Measurements from ENCODE around the gene SHB. TPM values are rescaled to one million over a fixed set of nuclear protein-coding genes. Genes with fewer than 3 reads are reported as not detected.

Gene SHB
- total RNA-seq, 1 experiment from 2014 or later = 28.7 TPM

DNA sequence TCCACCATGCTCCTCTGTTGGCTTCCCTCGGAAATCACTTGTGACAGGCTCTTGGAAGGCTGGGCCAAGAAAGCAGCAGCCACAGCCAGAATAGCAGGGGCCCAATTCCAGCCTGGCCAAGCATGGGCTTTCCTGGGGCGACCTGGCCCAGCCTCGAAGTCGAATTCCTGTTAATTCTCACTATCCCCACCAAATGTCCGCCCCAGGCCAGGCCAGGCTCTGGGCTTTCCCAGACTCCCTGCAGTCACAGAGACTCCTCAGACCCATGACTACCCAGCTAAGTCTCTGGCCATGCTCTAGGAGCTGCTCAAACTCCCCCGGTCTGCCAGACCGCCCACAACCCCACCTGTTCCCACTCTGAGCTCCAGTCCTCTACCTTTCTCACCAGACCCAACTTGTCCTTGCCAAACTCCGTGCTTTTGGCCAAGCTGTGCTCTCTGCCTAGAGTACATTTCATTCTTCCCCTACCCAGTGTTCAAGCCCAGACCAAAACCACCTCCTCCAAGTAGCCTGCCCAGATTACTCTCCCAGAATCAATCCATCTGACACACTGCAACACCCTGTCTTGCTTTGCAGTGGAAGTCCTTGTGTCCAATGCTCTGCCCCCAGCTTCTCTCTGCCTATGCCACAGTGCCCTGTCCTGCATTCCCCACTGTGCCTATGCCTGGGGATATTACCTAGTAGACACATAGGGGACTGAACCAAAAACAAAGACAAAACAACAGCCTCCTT is 26.2 kb downstream of the SHB start:
- ChIA-PET CTCF (no interaction called here), RAD21 (ENCODE audit: low non-redundant PET in 1 of 2, low total read pairs in 2 of 2, uncharacterized antibody in 2 of 2, unreplicated experiment in 2 of 2) (no interaction called here), POLR2A (no interaction called here)
- Histone ChIP-seq H3K9me2 (ENCODE audit: insufficient read depth) (no peaks in the 10 kb centered on the region), H3K9ac (ENCODE audit: low read length) (no peak overlapping the region), H4K20me1 (ENCODE audit: insufficient read depth) (no peaks in the 10 kb centered on the region; the same call in 1 of the 2 replicates), H3K27me3 (ENCODE audit: insufficient read depth, low read length) (no peaks in the 10 kb centered on the region), H3K4me1 (ENCODE audit: control insufficient read depth in 1 of 2, insufficient read depth in 2 of 2, low read length in 2 of 2) (peaks cover 56 to 95% of the 10 kb centered on the region in 2 experiments), H3K9me3 (ENCODE audit: control insufficient read depth in 1 of 2, insufficient read depth in 1 of 2, low read depth in 1 of 2, low read length in 2 of 2) (no peaks in the 10 kb centered on the region), H3K4me2 (ENCODE audit: low read length) (no peak overlapping the region), H3K4me3 (replicated peaks in 1 of 2; ENCODE audit: low read depth in 1 of 2, low read length in 2 of 2) (no peak overlapping the region), H3K79me2 (ENCODE audit: insufficient read depth, low read length) (peaks cover 95% of the 10 kb centered on the region), H3K27ac (ENCODE audit: low read depth, low read length) (no peak overlapping the region), H2AFZ (ENCODE audit: low read depth, low read length, poor library complexity, severe bottlenecking) (no peak overlapping the region), H3K36me3 (ENCODE audit: control insufficient read depth in 1 of 2, insufficient read depth in 2 of 2, low read length in 2 of 2) (no peaks in the 10 kb centered on the region; a peak in 1 of 4 replicates)
- DNase-seq (ENCODE audit: low read depth, low spot score) (no peak), ATAC-seq (no peak)
- TF ChIP-seq, protein P1, sequence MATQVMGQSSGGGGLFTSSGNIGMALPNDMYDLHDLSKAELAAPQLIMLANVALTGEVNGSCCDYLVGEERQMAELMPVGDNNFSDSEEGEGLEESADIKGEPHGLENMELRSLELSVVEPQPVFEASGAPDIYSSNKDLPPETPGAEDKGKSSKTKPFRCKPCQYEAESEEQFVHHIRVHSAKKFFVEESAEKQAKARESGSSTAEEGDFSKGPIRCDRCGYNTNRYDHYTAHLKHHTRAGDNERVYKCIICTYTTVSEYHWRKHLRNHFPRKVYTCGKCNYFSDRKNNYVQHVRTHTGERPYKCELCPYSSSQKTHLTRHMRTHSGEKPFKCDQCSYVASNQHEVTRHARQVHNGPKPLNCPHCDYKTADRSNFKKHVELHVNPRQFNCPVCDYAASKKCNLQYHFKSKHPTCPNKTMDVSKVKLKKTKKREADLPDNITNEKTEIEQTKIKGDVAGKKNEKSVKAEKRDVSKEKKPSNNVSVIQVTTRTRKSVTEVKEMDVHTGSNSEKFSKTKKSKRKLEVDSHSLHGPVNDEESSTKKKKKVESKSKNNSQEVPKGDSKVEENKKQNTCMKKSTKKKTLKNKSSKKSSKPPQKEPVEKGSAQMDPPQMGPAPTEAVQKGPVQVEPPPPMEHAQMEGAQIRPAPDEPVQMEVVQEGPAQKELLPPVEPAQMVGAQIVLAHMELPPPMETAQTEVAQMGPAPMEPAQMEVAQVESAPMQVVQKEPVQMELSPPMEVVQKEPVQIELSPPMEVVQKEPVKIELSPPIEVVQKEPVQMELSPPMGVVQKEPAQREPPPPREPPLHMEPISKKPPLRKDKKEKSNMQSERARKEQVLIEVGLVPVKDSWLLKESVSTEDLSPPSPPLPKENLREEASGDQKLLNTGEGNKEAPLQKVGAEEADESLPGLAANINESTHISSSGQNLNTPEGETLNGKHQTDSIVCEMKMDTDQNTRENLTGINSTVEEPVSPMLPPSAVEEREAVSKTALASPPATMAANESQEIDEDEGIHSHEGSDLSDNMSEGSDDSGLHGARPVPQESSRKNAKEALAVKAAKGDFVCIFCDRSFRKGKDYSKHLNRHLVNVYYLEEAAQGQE (IDR thresholded peaks at IDR 0.05; ENCODE audit: low read depth) = no peak
- intact Hi-C loops (cut with micrococcal nuclease) = no loop called here
- no TSS peak for BruUV-seq (replicated peaks)

DNA sequence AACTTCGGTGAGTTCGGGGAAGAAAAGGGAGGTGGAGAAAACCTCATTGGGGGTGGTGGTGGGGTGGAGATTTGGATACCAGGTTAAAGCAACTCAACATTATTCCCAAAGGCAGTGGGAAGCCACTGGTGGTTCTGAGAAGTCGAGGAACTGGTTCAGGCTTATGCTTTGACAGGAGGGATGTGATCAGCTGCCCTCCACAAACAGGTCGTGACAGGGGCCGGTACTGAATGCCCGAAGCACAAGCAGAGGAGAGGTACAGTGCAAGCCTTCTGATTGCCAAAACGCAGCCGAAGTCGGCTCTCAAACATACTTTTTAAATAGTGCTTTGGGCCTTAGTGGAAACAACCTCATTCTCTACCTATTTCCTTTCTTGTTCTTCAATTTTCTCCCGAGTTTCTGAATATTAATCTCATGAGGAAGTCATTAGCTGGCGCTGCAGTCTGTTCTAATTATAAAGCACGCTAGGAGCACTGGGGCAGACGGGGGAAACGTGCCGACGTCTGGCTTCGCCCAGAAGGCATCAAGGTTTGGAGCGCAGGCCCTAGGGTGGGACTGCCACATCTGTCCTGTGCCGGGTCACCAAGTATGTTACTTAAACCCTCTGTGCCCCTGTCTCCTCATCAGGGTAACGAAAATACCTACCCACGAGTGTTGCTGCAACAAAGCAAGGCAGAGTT is 27.3 kb downstream of the SHB start:
- Histone ChIP-seq H3K4me1 (ENCODE audit: control insufficient read depth in 1 of 2, insufficient read depth in 2 of 2, low read length in 2 of 2) (peaks cover 56 to 95% of the 10 kb centered on the region in 2 experiments), H4K20me1 (ENCODE audit: insufficient read depth) (no peaks in the 10 kb centered on the region; the same call in 1 of the 2 replicates), H2AFZ (ENCODE audit: low read depth, low read length, poor library complexity, severe bottlenecking) (no peak overlapping the region), H3K9me3 (ENCODE audit: control insufficient read depth in 1 of 2, insufficient read depth in 1 of 2, low read depth in 1 of 2, low read length in 2 of 2) (no peaks in the 10 kb centered on the region), H3K79me2 (ENCODE audit: insufficient read depth, low read length) (peaks cover 95% of the 10 kb centered on the region), H3K27me3 (ENCODE audit: insufficient read depth, low read length) (no peaks in the 10 kb centered on the region), H3K4me2 (ENCODE audit: low read length) (no peak overlapping the region), H3K4me3 (replicated peaks in 1 of 2; ENCODE audit: low read depth in 1 of 2, low read length in 2 of 2) (no peak overlapping the region), H3K36me3 (ENCODE audit: control insufficient read depth in 1 of 2, insufficient read depth in 2 of 2, low read length in 2 of 2) (no peaks in the 10 kb centered on the region; a peak in 1 of 4 replicates), H3K9ac (ENCODE audit: low read length) (no peak overlapping the region), H3K9me2 (ENCODE audit: insufficient read depth) (no peaks in the 10 kb centered on the region), H3K27ac (ENCODE audit: low read depth, low read length) (no peak overlapping the region)
- DNase-seq (ENCODE audit: low read depth, low spot score) (no peak), ATAC-seq (no peak)
- intact Hi-C loops (cut with micrococcal nuclease) = no loop called here
- CTCF ChIA-PET = no interaction called here
- TF ChIP-seq POLR2A (IDR thresholded peaks at IDR 0.05; ENCODE audit: borderline replicate concordance, extremely low read depth, insufficient read depth, insufficient read length) = no peak
- TF ChIP-seq TCF7L2 (IDR thresholded peaks at IDR 0.05; ENCODE audit: borderline replicate concordance, extremely low read depth, insufficient read depth, insufficient read length) = no peak
- TF ChIP-seq, protein P1 (IDR thresholded peaks at IDR 0.05; ENCODE audit: low read depth) = no peak
- TF ChIP-seq EZH2 (IDR thresholded peaks at IDR 0.05) = no peak
- TF ChIP-seq RAD21 (IDR thresholded peaks at IDR 0.05; ENCODE audit: low read depth) = no peak
- no peak for TF ChIP-seq EGR1 (IDR thresholded peaks at IDR 0.05; ENCODE audit: low read depth)
- TF ChIP-seq YY1 (IDR thresholded peaks at IDR 0.05; ENCODE audit: extremely low read depth, insufficient replicate concordance, low read depth, low read length) = no peak
- TF ChIP-seq POLR2AphosphoS5 (IDR thresholded peaks at IDR 0.05; ENCODE audit: low read depth, low read length) = no peak
- TF ChIP-seq JUND (IDR thresholded peaks at IDR 0.05) = no peak
- no peak for TF ChIP-seq ELF1 (IDR thresholded peaks at IDR 0.05; ENCODE audit: borderline replicate concordance, low read depth)
- POLR2A ChIA-PET = no interaction called here
- RAD21 ChIA-PET (ENCODE audit: low non-redundant PET in 1 of 2, low total read pairs in 2 of 2, uncharacterized antibody in 2 of 2, unreplicated experiment in 2 of 2) = no interaction called here
- BruUV-seq (replicated peaks) = no TSS peak
